ENCODE measurements around the gene SLC25A14. TPM values are rescaled to one million over a fixed set of nuclear protein-coding genes. Genes with fewer than 3 reads are reported as not detected.
A peak's percentile ranks its signal among the peaks of the same experiment; 100 is the strongest.

The SLC25A14 gene
- total and polyA plus RNA-seq, 2 donors (not counting 1 experiment from before 2014, with no cell fraction given), result 11.2 to 15.2 TPM

GRCh38 chrX:130402208-130402684, 62.5 kb downstream of the SLC25A14 start:
- Histone ChIP-seq H3K9ac (ENCODE audit: insufficient read depth, low read length) (peak overlapping the region; percentile 26), H4K20me1 (ENCODE audit: control insufficient read depth, extremely low read depth, insufficient read depth, low read length) (no peaks in the 10 kb centered on the region), H3K9me3 (ENCODE audit: control insufficient read depth, insufficient read depth, low read depth, low read length) (no peaks in the 10 kb centered on the region), H3K4me2 (ENCODE audit: extremely low read depth, insufficient read depth, low read length) (peak overlapping the region; percentile 77), H3K27me3 (ENCODE audit: control insufficient read depth, insufficient read depth, low read length) (no peaks in the 10 kb centered on the region), H3K36me3 (ENCODE audit: control insufficient read depth, insufficient read depth, low read length) (peaks cover 2% of the 10 kb centered on the region), H3K4me3 (replicated peaks in 1 of 4; ENCODE audit: control extremely low read depth in 1 of 4, insufficient read depth in 1 of 4, low read depth in 3 of 4, low read length in 4 of 4) (peak overlapping the region; percentile 47 to 91 (median 63)), H3K4me1 (ENCODE audit: control insufficient read depth, extremely low read depth, insufficient read depth, low read length) (no peaks in the 10 kb centered on the region), H2AFZ (ENCODE audit: low read length) (no peak overlapping the region), H3K79me2 (ENCODE audit: control insufficient read depth, insufficient read depth, low read length) (peaks cover 8% of the 10 kb centered on the region), H3K27ac (ENCODE audit: insufficient read depth, low read length) (peak overlapping the region; percentile 50)
- no peak for DNase-seq (ENCODE audit: low read depth in 2 of 2)
- TF ChIP-seq, protein P1, sequence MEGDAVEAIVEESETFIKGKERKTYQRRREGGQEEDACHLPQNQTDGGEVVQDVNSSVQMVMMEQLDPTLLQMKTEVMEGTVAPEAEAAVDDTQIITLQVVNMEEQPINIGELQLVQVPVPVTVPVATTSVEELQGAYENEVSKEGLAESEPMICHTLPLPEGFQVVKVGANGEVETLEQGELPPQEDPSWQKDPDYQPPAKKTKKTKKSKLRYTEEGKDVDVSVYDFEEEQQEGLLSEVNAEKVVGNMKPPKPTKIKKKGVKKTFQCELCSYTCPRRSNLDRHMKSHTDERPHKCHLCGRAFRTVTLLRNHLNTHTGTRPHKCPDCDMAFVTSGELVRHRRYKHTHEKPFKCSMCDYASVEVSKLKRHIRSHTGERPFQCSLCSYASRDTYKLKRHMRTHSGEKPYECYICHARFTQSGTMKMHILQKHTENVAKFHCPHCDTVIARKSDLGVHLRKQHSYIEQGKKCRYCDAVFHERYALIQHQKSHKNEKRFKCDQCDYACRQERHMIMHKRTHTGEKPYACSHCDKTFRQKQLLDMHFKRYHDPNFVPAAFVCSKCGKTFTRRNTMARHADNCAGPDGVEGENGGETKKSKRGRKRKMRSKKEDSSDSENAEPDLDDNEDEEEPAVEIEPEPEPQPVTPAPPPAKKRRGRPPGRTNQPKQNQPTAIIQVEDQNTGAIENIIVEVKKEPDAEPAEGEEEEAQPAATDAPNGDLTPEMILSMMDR (conservative IDR thresholded peaks at IDR 0.05 in 1 of 2, IDR thresholded peaks at IDR 0.05 in 1 of 2; ENCODE audit: low read depth in 1 of 2, low read length in 2 of 2), result no peak
- TF ChIP-seq EZH2 (IDR thresholded peaks at IDR 0.05; ENCODE audit: low read length, missing control alignments), result no peak

DNA sequence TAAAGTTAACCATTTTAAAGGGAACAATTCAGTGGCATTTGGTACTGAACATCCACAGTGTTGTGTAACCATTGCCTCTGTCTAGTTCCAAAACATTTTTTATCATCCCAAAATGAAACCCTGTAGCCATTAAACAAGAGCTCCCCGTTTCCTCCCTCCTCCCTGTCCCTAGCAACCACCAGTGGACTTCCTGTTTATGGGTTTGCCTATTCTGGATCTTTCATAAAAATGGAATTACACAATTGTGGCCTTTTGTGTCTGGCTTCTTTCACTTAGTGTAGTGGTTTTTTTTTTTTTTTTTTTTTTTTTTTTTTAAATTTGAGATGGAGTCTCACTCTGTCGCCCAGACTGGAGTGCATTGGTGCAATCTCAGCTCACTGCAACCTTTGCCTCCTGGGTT, 73.7 kb downstream of the SLC25A14 start:
- DNase-seq (ENCODE audit: low read depth in 2 of 2), result no peak
- H3K4me3 ChIP-seq (replicated peaks in 1 of 4; ENCODE audit: control extremely low read depth in 1 of 4, insufficient read depth in 1 of 4, low read depth in 3 of 4, low read length in 4 of 4), result no peak overlapping the region
- H3K36me3 ChIP-seq (ENCODE audit: control insufficient read depth, insufficient read depth, low read length), result no peaks in the 10 kb centered on the region
- no peak for TF ChIP-seq EZH2 (IDR thresholded peaks at IDR 0.05; ENCODE audit: low read length, missing control alignments)
- TF ChIP-seq, protein P1 (conservative IDR thresholded peaks at IDR 0.05 in 1 of 2, IDR thresholded peaks at IDR 0.05 in 1 of 2; ENCODE audit: low read depth in 1 of 2, low read length in 2 of 2), result no peak
- H3K27me3 ChIP-seq (ENCODE audit: control insufficient read depth, insufficient read depth, low read length), result no peaks in the 10 kb centered on the region
- H4K20me1 ChIP-seq (ENCODE audit: control insufficient read depth, extremely low read depth, insufficient read depth, low read length), result no peaks in the 10 kb centered on the region
- H3K4me1 ChIP-seq (ENCODE audit: control insufficient read depth, extremely low read depth, insufficient read depth, low read length), result no peaks in the 10 kb centered on the region
- no peak overlapping the region for H3K4me2 ChIP-seq (ENCODE audit: extremely low read depth, insufficient read depth, low read length)
- no peaks in the 10 kb centered on the region for H3K9me3 ChIP-seq (ENCODE audit: control insufficient read depth, insufficient read depth, low read depth, low read length)
- no peak overlapping the region for H3K9ac ChIP-seq (ENCODE audit: insufficient read depth, low read length)
- no peaks in the 10 kb centered on the region for H3K79me2 ChIP-seq (ENCODE audit: control insufficient read depth, insufficient read depth, low read length)
- H3K27ac ChIP-seq (ENCODE audit: insufficient read depth, low read length), result no peak overlapping the region
- H2AFZ ChIP-seq (ENCODE audit: low read length), result no peak overlapping the region

GRCh38 chrX:130414800-130415199, 75.1 kb downstream of the SLC25A14 start:
- Histone ChIP-seq H3K4me1 (ENCODE audit: control insufficient read depth, extremely low read depth, insufficient read depth, low read length) (no peaks in the 10 kb centered on the region), H3K9ac (ENCODE audit: insufficient read depth, low read length) (no peak overlapping the region), H4K20me1 (ENCODE audit: control insufficient read depth, extremely low read depth, insufficient read depth, low read length) (no peaks in the 10 kb centered on the region), H3K4me2 (ENCODE audit: extremely low read depth, insufficient read depth, low read length) (no peak overlapping the region), H3K27me3 (ENCODE audit: control insufficient read depth, insufficient read depth, low read length) (no peaks in the 10 kb centered on the region), H3K4me3 (replicated peaks in 1 of 4; ENCODE audit: control extremely low read depth in 1 of 4, insufficient read depth in 1 of 4, low read depth in 3 of 4, low read length in 4 of 4) (no peak overlapping the region), H3K79me2 (ENCODE audit: control insufficient read depth, insufficient read depth, low read length) (no peaks in the 10 kb centered on the region), H3K36me3 (ENCODE audit: control insufficient read depth, insufficient read depth, low read length) (no peaks in the 10 kb centered on the region), H2AFZ (ENCODE audit: low read length) (no peak overlapping the region), H3K9me3 (ENCODE audit: control insufficient read depth, insufficient read depth, low read depth, low read length) (no peaks in the 10 kb centered on the region), H3K27ac (ENCODE audit: insufficient read depth, low read length) (no peak overlapping the region)
- no peak for DNase-seq (ENCODE audit: low read depth in 2 of 2)
- TF ChIP-seq EZH2 (IDR thresholded peaks at IDR 0.05; ENCODE audit: low read length, missing control alignments), result no peak
- TF ChIP-seq, protein P1 (conservative IDR thresholded peaks at IDR 0.05 in 1 of 2, IDR thresholded peaks at IDR 0.05 in 1 of 2; ENCODE audit: low read depth in 1 of 2, low read length in 2 of 2), result no peak

All from fibroblast of lung (primary cell).